AG09319 (cell line): ENCODE data around the gene HSPG2.
A peak's percentile ranks its signal among the peaks of the same experiment; 100 is the strongest.

Source experiments
- DNase-seq: peaks from one replicate; pipeline ENCODE4 v3.0.0-alpha.2; 2010; ENCODE audit warnings: low read depth; ENCODE audit errors: extremely low read depth
- TF ChIP-seq, protein P1 (sequence below): IDR thresholded peaks from 2 replicates; pipeline ENCODE4 v1.5.1; 2011; ENCODE audit warnings: low read depth, mild to moderate bottlenecking, inconsistent platforms, low read length, moderate library complexity

HSPG2 gene

DNA sequence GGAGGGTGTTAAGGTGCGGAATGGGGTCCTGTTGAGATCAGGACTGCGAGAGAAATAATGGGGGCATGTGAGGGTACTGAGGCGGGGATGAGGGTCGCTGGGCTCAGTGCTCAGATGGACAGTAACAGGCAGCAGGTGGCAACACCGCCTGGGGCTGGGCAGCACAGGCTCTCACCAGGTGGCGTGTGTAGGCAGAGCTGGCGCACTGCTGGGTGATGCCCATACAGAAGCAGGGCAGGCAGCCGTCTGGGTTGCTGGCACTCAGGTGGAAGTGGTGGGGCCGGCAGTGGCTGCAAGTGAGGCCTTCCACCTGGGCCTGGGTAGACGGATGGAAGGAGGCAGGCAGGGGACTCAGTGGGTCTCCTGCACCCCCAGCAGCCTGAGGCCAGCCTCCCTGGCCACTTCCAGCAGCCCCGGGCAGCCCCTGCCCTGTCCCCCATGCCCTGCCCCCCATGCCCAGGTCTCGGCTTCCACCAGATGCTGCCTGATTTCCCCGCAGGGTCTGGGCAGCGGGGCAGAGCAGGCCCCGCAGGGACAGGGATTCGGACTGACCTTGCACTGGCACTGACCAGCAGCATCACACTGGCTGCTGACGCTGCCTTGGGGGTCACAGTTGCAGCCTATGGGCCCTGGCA is 64.5 kb downstream of the HSPG2 start:
- DNase-seq, result no peak
- TF ChIP-seq, protein P1, sequence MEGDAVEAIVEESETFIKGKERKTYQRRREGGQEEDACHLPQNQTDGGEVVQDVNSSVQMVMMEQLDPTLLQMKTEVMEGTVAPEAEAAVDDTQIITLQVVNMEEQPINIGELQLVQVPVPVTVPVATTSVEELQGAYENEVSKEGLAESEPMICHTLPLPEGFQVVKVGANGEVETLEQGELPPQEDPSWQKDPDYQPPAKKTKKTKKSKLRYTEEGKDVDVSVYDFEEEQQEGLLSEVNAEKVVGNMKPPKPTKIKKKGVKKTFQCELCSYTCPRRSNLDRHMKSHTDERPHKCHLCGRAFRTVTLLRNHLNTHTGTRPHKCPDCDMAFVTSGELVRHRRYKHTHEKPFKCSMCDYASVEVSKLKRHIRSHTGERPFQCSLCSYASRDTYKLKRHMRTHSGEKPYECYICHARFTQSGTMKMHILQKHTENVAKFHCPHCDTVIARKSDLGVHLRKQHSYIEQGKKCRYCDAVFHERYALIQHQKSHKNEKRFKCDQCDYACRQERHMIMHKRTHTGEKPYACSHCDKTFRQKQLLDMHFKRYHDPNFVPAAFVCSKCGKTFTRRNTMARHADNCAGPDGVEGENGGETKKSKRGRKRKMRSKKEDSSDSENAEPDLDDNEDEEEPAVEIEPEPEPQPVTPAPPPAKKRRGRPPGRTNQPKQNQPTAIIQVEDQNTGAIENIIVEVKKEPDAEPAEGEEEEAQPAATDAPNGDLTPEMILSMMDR, result no peak

DNA sequence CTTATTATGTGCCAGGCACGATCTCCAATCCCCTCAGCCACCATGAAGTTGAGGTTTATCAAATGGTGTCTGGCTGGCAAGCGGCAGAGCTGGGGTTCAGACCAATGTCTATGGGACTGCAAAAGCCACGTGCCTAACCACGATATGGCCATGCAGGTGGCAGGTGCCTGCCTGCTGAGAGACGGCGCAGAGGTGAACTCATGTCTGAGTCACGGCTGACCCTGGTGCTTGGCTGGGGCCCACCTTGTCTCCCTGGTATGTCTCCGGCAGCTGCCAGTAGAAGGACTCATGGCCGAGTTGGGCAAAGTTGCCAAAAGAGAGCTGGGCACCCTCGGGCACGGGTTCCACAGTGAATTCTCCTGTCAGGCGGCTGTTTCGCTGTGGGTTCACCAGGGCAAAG is 65.2 kb downstream of the HSPG2 start:
- TF ChIP-seq, protein P1, result no peak

DNA sequence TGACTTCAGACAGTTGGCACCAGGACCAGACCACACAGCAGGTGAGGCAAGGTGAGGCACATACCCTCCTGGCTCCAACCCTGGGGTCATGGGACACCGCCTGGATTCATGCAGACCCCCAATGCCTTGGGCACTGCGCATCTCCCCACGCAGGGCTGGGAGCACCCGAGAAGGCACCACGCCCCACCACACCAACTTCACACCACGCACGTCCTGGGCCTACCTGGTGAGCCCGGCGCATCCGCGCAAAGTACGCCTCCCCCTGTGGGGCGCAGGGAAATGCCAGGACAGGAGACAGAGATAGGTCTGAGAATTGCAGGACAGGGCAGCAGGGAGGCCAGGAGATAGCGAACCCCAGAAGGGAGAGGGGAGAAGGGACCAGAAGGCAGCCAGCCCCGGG is 66.5 kb downstream of the HSPG2 start:
- DNase-seq, result no peak
- TF ChIP-seq, protein P1, result no peak

More for the DNA sequence above, 65.2 kb downstream of the HSPG2 start:
- no peak for DNase-seq

DNA sequence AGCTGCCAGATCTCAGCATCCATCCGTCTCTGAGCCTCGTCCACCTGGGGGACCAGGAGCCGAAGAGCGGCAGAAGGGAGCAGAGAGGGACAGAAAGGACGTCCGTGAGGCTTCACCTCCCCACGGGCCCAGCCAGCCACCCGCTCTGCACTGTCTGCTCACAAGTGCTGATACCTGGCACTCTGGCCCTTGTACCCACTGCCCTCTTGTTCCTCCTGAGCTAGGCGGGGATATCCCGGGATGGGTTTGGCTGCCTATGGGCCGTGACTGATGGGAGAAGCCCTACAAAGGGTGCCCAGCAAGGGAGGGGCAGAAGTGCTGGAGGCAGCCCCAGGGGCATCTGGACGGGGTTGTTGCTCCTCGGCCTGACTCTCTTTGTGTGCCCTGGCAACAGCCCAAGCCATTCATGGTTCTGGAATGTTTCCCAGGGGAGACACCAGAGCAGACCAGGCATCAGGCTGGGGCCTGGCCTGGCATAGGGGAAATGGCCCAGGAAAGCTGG is 67.4 kb downstream of the HSPG2 start:
- DNase-seq, result peak; percentile 74
- TF ChIP-seq, protein P1, result no peak

DNA sequence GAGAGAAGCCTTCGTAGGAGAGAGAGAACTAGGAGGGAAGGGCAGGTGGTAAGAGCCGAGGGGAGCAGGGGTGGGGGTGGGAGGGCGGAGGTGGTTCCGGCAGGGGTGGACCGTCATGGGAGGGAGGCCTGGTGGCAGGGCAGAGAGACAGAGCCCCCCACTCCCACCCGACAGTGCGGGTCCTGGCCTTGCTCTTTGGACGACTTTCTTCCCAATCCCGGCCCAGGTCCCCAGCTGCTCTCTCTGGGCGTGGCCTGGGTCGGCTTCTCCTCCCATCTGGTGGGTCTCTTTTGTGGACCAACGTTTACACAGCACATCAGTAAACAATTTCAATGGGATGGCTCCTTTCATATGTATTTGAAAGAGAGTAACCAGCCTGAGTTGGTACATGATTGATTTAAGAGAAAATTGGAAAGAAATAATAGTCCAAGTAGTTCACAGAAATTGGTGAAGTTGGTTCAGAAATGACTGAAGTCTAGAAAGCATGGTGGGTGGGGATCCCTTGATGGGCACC is 68.1 kb downstream of the HSPG2 start:
- TF ChIP-seq, protein P1, result no peak
- DNase-seq, result no peak

DNA sequence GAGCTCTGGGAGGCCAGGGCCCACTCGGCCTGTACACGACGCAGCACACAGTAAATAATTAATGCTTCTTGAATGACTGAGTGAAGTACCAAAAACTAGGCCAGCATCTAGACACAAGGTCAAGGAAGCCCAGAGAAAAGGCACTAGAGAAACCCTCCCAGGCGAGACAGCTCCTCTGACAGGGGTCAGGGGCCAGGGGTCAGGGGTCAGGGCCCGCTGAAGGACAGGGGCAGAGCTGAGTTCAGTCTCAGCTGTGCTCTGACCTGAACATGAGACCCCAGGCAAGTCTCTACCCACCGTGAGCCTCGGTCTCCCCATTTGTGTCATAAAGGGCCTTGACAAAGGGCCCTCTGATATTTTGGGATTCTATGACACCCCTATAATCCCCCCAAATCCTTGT is 68.6 kb downstream of the HSPG2 start:
- TF ChIP-seq, protein P1, result no peak
- DNase-seq, result no peak

DNA sequence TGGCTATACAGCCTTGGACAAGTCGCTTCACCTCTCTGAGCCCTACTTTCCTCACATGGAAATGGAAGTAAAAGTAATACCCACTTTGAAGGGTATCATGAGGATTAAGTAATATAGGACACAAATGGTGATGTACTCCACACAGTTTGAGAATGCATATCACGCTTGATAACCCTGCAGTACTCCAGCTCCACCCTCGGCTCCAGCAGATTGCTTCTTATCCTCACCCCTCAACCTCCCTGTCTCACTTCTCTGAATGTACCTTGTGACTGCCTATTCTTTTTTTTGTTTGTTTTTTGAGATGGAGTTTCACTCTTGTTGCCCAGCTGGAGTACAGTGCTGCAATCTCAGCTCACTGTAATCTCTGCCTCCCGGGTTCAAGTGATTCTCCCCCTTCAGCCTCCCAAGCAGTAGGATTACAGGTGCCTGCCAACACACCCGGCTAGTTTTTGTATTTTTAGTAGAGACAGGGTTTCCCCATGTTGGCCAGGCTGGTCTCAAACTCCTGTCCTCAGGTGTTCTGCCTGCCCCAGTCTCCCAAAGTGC is 69.6 kb downstream of the HSPG2 start:
- TF ChIP-seq, protein P1, result no peak

More for the DNA sequence above, 69.6 kb downstream of the HSPG2 start:
- no peak for DNase-seq
